Gastrocnemius medialis (tissue), 4 donors: ENCODE measurements around the gene PRR16.

Experiments used
- CTCF ChIP-seq, 5 experiments: fragments of 450-650 bp in 3 of 5; fragments of 200-600 bp in 2 of 5; sonication (generic) in 2 of 5; IDR thresholded peaks in 4 of 5; conservative IDR thresholded peaks in 1 of 5; 1 replicate in 4 of 5; 2 replicates in 1 of 5; pipeline ENCODE4 v1.5.1; 2016 to 2019; ENCODE audit warnings: antibody characterized with exemption in 5 of 5, mild to moderate bottlenecking in 3 of 5, moderate library complexity in 3 of 5
- POLR2A ChIP-seq, 2 donors: fragments of 450-650 bp; IDR thresholded peaks; one replicate each; pipeline ENCODE4 v1.6.1; 2017; ENCODE audit warnings: antibody characterized with exemption in 2 of 2, mild to moderate bottlenecking in 2 of 2, moderate library complexity in 2 of 2

- TF ChIP-seq CTCF (IDR thresholded peaks at IDR 0.05 in 4 of 5, conservative IDR thresholded peaks at IDR 0.05 in 1 of 5) = no peak
- no peak for TF ChIP-seq POLR2A (IDR thresholded peaks at IDR 0.05)
Measured at GRCh38 chr5:120456006-120456405, 8.1 kb upstream of the PRR16 start.
